CD4-positive, alpha-beta T cell treated with Interleukin-6 for 4 hours (primary cell): ENCODE measurements around the gene DNAAF5.

Experiments
- DNase-seq: peaks from one replicate; pipeline ENCODE4 v3.0.0-alpha.2; 2020; ENCODE audit warnings: mixed read lengths

DNAAF5 gene

GRCh38 chr7:770741-771166, 44.3 kb downstream of the DNAAF5 start:
- no peak for DNase-seq

GRCh38 chr7:771234-772004, 44.9 kb downstream of the DNAAF5 start:
- no peak for DNase-seq

GRCh38 chr7:772005-772294, 45.5 kb downstream of the DNAAF5 start:
- DNase-seq: no peak

- no peak for DNase-seq
Measured at GRCh38 chr7:772392-772791, 45.9 kb downstream of the DNAAF5 start.

GRCh38 chr7:772861-773621, 46.5 kb downstream of the DNAAF5 start:
- no peak for DNase-seq

- no peak for DNase-seq
Measured at GRCh38 chr7:773622-773915, 47.1 kb downstream of the DNAAF5 start.

- peak; percentile 71 for DNase-seq
Measured at GRCh38 chr7:774161-775109, 47.9 kb downstream of the DNAAF5 start.

- no peak for DNase-seq
Measured at GRCh38 chr7:776381-776780, 49.9 kb downstream of the DNAAF5 start.

- no peak for DNase-seq
Measured at GRCh38 chr7:776992-777727, 50.7 kb downstream of the DNAAF5 start.

GRCh38 chr7:777728-778078, 51.2 kb downstream of the DNAAF5 start:
- DNase-seq: no peak

- DNase-seq: no peak
Measured at GRCh38 chr7:778271-778967, 51.9 kb downstream of the DNAAF5 start.

- DNase-seq: no peak
Measured at GRCh38 chr7:778968-779451, 52.5 kb downstream of the DNAAF5 start.

- no peak for DNase-seq
Measured at GRCh38 chr7:779480-779879, 53.0 kb downstream of the DNAAF5 start.

GRCh38 chr7:780081-780480, 53.6 kb downstream of the DNAAF5 start:
- DNase-seq: no peak

GRCh38 chr7:780516-780915, 54.0 kb downstream of the DNAAF5 start:
- DNase-seq: no peak

GRCh38 chr7:781186-781849, 54.8 kb downstream of the DNAAF5 start:
- DNase-seq: no peak

GRCh38 chr7:781936-782529, 55.5 kb downstream of the DNAAF5 start:
- DNase-seq: no peak

- no peak for DNase-seq
Measured at GRCh38 chr7:782718-783449, 56.4 kb downstream of the DNAAF5 start.

- no peak for DNase-seq
Measured at GRCh38 chr7:783556-784490, 57.3 kb downstream of the DNAAF5 start.
